Left lung (tissue), 10 donors: ENCODE results near the gene FAM43A. TPM values are rescaled to one million over a fixed set of nuclear protein-coding genes. Genes with fewer than 3 reads are reported as not detected.

Experiments used
- ATAC-seq: fragments of 200-7000 bp; cut with Tn5 transposase; one replicate; pipeline ENCODE4 v1.9.1; 2020; ENCODE audit warnings: moderate library complexity
- DNase-seq, 4 donors: peaks; one replicate each; pipeline ENCODE4 v3.0.0-alpha.2; 2013 to 2020
- H3K27ac ChIP-seq, 2 donors: fragments of 200-600 bp; sonication (generic) in 1 of 2; one replicate each; pipeline versions ENCODE4 v1.5.0 to v1.8.0; 2020 to 2021
- H3K27me3 ChIP-seq, 2 donors: fragments of 200-600 bp; sonication (generic) in 1 of 2; one replicate each; pipeline versions ENCODE4 v1.5.0 to v1.8.0; 2020 to 2021
- H3K36me3 ChIP-seq, 2 donors: fragments of 200-600 bp; sonication (generic) in 1 of 2; one replicate each; pipeline versions ENCODE4 v1.5.0 to v1.8.0; 2020 to 2021
- H3K4me1 ChIP-seq, 2 donors: fragments of 200-600 bp; one replicate each; pipeline ENCODE4 v1.8.0; 2021
- H3K4me3 ChIP-seq, 2 donors: fragments of 200-600 bp; sonication (generic) in 1 of 2; one replicate each; pipeline versions ENCODE4 v1.5.0 to v1.8.0; 2020 to 2021; ENCODE audit warnings: mild to moderate bottlenecking in 1 of 2
- H3K9me3 ChIP-seq, 2 donors: fragments of 200-600 bp; sonication (generic) in 1 of 2; one replicate each; pipeline versions ENCODE4 v1.5.0 to v1.8.0; 2020 to 2021
- intact Hi-C, 2 donors: fragments of 100-400 bp; cut with DNase I; formaldehyde crosslinking; loops; one replicate each; pipeline versions ENCODE4 v1.11.2 to v1.14.2; 2022
- polyA plus RNA-seq, 6 donors: library from polyadenylated mRNA; unstranded; fragments of 120-200 nt; gene quantifications; one replicate each; pipeline ENCODE4 v1.2.1, GENCODE V29; 2013; ENCODE audit not compliant: insufficient read length in 6 of 6
- total RNA-seq, 2 donors: library from RNA; stranded (reverse); fragmentation: NEBNext Ultra II Directional; extraction: Animal tissue kit (Norgen Biotek cat#: 25700); gene quantifications; one replicate each; pipeline ENCODE4 v1.2.1, GENCODE V29; 2021
- TF ChIP-seq, protein P1 (sequence below), 2 donors: fragments of 200-600 bp; sonication (generic) in 1 of 2; IDR thresholded peaks; one replicate each; pipeline versions ENCODE4 v1.5.0 to v1.8.0; 2021; ENCODE audit warnings: antibody characterized with exemption in 2 of 2
- donor health status: DM: no; HTN: yes; CAD: no.
- donor health status: DM: no; HTN: no; CAD: no.

FAM43A gene
- total and polyA plus RNA-seq, 8 donors: 6.4 to 25.4 (median 17.2) TPM

DNA sequence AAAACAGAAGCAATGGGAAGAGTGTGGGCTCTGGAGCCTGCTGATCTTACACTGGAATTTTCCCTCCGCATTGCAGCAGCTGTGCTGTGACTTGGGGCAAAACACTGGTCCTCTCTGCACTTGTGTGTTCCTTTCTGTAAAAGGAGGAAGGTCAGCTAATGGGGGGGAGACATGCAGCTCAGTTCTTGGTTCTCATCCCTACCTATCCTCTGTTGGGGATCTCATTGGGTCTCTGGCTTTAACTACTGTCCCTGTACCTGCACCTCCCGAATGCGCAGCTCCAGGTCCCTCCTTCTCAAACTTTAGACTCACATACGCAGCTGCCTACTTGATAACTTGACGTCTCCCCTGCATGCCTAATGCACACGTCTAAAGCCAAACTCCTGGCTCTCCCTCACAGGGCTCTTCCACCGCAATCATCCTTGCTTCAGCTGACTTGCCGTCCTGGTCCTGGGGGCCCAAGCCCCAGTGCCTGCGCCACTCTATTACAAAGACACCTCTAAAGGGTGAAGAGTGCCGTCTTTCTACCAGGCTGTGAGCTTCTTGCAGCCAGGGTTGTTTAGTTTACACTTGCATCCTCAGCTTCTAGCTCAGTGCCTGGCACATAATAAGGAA, 46.6 kb upstream of the FAM43A start:
- intact Hi-C loops: no loop called here
- Histone ChIP-seq H3K4me3 (no peak overlapping the region), H3K36me3 (peaks cover 0 to 49% of the 10 kb centered on the region in 2 donors), H3K27me3 (no peaks in the 10 kb centered on the region), H3K4me1 (no peaks in the 10 kb centered on the region), H3K9me3 (no peaks in the 10 kb centered on the region), H3K27ac (peak overlapping the region in 1 of 2 donors; percentile 70)
- TF ChIP-seq, protein P1, sequence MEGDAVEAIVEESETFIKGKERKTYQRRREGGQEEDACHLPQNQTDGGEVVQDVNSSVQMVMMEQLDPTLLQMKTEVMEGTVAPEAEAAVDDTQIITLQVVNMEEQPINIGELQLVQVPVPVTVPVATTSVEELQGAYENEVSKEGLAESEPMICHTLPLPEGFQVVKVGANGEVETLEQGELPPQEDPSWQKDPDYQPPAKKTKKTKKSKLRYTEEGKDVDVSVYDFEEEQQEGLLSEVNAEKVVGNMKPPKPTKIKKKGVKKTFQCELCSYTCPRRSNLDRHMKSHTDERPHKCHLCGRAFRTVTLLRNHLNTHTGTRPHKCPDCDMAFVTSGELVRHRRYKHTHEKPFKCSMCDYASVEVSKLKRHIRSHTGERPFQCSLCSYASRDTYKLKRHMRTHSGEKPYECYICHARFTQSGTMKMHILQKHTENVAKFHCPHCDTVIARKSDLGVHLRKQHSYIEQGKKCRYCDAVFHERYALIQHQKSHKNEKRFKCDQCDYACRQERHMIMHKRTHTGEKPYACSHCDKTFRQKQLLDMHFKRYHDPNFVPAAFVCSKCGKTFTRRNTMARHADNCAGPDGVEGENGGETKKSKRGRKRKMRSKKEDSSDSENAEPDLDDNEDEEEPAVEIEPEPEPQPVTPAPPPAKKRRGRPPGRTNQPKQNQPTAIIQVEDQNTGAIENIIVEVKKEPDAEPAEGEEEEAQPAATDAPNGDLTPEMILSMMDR (IDR thresholded peaks at IDR 0.05): no peak
- ATAC-seq: no peak
- DNase-seq: no peak

DNA sequence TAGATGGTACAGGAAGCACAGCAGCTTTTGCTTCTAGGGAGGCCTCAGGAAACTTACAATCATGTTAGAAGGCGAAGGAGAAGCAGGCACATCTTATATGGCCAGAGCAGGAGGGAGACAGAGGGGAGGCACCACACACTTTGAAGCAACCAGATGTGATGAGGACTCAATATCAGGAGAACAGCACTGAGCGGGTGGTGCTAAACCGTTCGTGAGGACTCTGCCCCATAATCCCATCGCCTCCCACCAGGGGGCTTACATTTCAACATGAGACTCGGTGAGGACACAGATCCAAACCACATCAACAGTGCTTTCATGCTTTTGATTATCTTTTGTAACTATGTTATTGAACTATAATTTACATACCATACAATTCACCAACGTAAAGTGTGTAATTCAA, 44.9 kb upstream of the FAM43A start:
- no peaks in the 10 kb centered on the region for H3K27me3 ChIP-seq
- intact Hi-C loops: no loop called here
- peaks cover 0 to 64% of the 10 kb centered on the region in 2 donors for H3K36me3 ChIP-seq
- no peak overlapping the region for H3K4me3 ChIP-seq
- no peak for DNase-seq
- H3K4me1 ChIP-seq: no peaks in the 10 kb centered on the region
- TF ChIP-seq, protein P1 (IDR thresholded peaks at IDR 0.05): peak in 1 of 2 donors; percentile 7
- H3K9me3 ChIP-seq: no peaks in the 10 kb centered on the region
- peak overlapping the region in 1 of 2 donors; percentile 70 for H3K27ac ChIP-seq
- ATAC-seq: peak; percentile 21

DNA sequence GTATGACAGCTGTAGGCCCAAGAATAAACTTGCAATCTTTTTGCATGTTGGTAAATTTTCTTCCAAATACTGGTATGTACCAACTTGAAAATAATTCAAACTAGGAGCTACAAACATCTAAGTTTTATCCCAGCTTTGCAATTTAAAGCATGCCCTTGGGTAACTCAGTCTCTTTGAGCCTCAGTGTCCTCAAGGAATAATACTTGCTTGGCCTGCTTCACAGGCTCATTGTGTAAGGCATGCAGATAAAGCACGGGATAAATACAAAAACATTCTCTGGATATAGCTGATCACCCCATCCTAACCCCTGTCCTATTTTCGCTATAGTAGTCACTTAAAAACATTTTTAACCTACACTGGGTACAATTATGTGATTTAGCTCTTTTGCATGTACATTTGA, 42.9 kb upstream of the FAM43A start:
- intact Hi-C loops: no loop called here
- TF ChIP-seq, protein P1 (IDR thresholded peaks at IDR 0.05): no peak
- DNase-seq (no peak), ATAC-seq (no peak)
- Histone ChIP-seq H3K4me3 (no peak overlapping the region), H3K27ac (no peak overlapping the region), H3K36me3 (peaks cover 0 to 82% of the 10 kb centered on the region in 2 donors), H3K4me1 (no peaks in the 10 kb centered on the region), H3K9me3 (no peaks in the 10 kb centered on the region), H3K27me3 (no peaks in the 10 kb centered on the region)

DNA sequence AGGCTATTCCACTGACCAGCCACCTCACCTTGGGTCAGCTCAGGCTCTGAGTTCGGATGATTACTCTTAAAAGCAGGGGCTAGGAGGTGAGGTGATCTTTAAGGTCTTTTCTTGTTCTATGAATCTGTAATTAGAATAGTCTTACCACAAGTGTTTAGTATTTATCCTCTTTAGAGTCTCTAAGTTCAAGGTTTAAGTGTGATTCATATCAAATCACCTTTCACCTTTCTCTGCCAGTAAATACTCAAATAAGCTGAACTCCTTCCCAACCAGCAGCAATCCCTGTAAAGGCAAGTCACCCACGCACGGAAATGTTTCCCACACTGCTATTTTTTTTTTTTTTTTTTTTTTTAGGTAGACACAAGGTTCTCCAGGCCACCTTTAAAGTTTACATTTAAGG, 37.9 kb upstream of the FAM43A start:
- H3K27ac ChIP-seq: no peak overlapping the region
- DNase-seq (no peak), ATAC-seq (no peak)
- peaks cover 0 to 97% of the 10 kb centered on the region in 2 donors for H3K36me3 ChIP-seq
- no peaks in the 10 kb centered on the region for H3K27me3 ChIP-seq
- intact Hi-C loops: no loop called here
- no peaks in the 10 kb centered on the region for H3K4me1 ChIP-seq
- no peak overlapping the region for H3K4me3 ChIP-seq
- no peaks in the 10 kb centered on the region for H3K9me3 ChIP-seq
- TF ChIP-seq, protein P1 (IDR thresholded peaks at IDR 0.05): no peak

DNA sequence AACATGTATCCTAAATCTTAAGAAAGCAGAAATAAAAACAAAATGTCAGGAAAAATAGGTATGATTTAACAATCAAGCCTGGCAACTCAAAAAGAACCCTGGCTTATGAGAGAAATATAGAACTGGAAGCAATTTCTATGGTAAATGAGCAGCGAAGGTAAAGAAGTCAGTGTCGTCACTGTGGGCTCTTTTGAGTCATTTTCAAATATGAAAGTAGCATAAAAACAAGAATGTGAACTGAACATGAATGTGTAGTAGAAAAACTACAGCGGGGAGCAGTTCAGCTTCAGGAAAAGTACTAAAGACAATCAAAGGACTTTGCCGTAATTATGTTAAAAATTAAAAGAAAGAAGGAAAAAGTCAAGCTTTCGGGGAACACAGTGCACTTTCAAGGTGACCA, 31.2 kb upstream of the FAM43A start:
- DNase-seq (no peak), ATAC-seq (no peak)
- TF ChIP-seq, protein P1 (IDR thresholded peaks at IDR 0.05): no peak
- Histone ChIP-seq H3K27ac (no peak overlapping the region), H3K27me3 (no peaks in the 10 kb centered on the region), H3K4me3 (no peak overlapping the region), H3K36me3 (peaks cover 0 to 89% of the 10 kb centered on the region in 2 donors), H3K9me3 (no peaks in the 10 kb centered on the region), H3K4me1 (no peaks in the 10 kb centered on the region)
- intact Hi-C loops: no loop called here
